ENCODE results near the gene MIB1.
A peak's percentile ranks its signal among the peaks of the same experiment; 100 is the strongest.
"Not testable (repeated sequence)": the region's sequence is repeated elsewhere in the genome, so short reads cannot be mapped to it uniquely, and the experiment has no call there.

MIB1 gene

GRCh38 chr18:21743166-21743832 lies 2.7 kb downstream of the MIB1 start:
- DNase-seq (ENCODE audit: low spot score), result no peak

GRCh38 chr18:21745231-21745630 lies 4.6 kb downstream of the MIB1 start:
- DNase-seq (ENCODE audit: low spot score), result peak; percentile 23

DNA sequence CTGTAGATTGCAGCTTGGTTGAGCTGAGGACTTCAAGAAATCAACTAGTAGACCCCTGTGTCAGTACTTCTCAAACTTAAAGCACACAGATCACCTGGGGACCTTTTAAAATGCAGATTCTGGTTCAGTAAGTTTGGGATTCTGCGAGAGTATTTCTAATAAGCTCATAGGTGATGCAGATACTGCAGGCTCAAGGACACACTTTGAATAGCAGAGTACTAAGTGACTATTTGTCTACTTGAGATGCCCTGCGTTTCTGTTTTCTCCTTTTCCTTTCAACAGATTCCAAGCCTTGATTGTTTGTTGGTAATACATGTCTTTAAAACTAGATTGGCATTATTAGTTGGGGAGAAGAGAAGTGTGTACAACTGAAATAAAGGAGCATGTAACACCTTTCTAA lies 6.7 kb downstream of the MIB1 start:
- DNase-seq (ENCODE audit: low spot score), result no peak

DNA sequence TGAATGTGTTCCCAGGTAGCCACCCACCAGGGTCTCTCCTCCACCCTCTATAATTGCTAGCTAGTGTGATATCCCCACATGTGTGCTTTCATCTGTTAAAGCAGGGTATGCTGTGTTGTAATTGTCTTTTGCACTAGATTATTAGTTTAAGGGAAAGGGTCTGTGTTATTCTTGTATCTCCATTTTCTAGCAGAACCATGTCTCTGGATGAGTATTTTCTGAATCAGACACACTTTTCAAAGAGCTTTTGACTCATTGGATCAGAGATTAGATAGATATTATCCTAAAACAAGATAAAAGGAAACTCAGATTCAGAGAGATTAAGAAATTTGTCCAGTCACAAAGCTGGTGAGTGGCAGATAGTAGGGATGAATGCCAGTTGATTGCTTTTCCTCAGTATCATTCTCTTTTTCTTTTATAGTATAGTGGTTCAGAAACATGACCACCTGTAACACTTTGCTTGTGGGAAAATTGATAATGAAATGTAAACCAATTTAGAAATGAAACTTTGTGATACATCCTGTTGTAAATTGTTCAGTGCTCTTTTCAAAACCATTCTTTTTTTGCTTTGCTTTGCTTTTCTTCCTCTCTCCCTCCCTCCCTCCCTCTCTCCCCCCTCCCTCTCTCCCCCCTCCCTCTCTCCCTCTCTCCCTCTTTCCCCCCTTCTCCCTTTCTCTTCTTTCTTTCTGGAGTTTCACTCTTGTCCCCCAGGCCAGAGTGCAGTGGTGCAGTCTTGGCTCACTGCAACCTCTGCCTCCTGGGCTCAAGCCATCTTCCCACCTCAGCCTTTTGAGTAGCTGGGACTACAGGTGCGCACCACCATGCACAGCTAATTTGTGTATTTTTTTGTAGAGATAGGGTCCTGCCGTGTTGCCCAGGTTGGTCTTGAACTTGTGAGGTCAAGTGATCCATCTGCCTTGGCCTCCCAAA lies 7.4 kb downstream of the MIB1 start:
- DNase-seq (ENCODE audit: low spot score), result no peak

GRCh38 chr18:21757833-21758232 lies 17.2 kb downstream of the MIB1 start:
- no peak for DNase-seq (ENCODE audit: low spot score)

DNA sequence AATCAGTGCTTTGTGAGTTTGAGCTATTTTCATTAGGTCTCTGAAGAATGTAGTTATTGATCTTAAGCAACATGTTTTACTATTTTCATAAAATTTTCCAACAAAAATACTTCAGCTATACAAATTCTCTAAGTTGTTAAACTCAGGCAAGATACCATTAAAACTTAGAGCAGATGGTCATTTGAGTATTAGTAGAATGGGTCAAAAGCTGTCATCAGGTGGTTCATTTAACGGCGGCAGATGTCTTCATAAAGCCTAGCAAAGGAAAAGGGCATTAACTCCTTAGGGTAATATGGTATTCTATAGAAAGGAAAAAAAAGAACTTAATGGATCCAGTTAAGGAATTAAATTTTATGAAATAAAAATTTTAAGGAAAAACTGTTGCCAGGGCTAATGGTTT lies 19.2 kb downstream of the MIB1 start:
- no peak for DNase-seq (ENCODE audit: low spot score)

- DNase-seq (ENCODE audit: low spot score), result no peak
Measured at GRCh38 chr18:21760321-21760720, 19.7 kb downstream of the MIB1 start.

- DNase-seq (ENCODE audit: low spot score), result no peak
Measured at GRCh38 chr18:21761471-21762115, 21.0 kb downstream of the MIB1 start.

DNA sequence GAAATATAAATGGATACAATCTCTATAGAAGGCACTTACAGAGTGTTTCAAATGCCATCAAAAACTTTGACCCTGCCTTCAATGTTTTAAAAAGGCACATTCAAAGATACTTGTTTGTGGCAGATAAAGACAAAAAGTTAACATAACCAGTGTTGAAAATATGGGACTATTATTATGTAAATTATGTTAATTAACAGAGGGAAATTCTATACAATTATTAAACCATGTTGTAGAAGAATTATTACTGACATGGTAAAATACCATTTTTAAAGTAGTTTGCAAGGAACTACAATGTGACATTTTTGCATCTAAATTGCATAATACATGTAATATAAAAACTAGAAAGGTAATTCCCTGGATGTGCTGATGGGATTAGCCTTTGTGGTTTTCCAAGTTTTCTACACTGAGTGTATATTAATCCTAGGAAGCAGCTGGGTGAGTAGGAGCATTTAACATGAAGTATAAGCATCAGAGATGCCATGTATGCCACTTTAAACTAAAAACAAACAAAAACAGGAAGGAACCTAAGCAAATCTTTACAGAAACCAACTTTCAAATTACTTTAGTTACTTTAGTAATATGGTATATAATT lies 21.7 kb downstream of the MIB1 start:
- DNase-seq (ENCODE audit: low spot score), result no peak

GRCh38 chr18:21763846-21764646 lies 23.5 kb downstream of the MIB1 start:
- no peak for DNase-seq (ENCODE audit: low spot score)

DNA sequence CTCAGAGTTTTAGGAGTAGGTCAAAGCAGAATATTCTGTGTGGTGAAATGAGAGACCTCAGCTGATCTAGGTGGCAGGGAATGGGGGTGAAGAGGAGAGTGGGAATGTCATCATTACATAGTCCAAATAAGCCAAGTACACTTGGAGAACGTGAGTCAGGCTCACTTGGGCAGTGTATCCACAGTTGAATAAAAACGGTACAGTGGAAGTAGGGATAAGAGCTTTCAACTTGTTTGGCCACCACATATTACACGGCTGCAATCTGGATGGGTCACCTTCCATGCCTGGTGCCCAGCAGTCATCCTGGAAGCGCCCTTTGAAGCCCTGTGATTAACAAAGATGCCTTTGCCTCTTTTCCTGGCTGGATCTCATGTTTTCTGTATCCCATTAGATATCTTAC lies 28.6 kb downstream of the MIB1 start:
- DNase-seq (ENCODE audit: low spot score), result no peak

DNA sequence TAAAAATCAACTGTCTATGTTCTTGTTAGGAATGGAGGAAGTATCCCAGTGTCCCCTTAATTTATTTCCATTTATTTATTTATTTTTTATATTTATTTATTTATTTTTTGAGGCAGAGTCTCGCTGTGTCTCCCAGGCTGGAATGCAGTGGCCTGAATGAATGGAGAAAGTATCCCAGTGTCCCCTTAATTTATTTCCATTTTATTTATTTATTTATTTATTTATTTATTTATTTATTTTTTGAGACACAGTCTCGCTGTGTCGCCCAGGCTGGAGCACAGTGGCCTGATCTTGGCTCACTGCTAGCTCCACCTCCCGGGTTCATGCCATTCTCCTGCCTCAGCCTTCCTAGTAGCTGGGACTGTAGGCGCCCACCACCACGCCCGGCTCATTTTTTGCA lies 34.1 kb downstream of the MIB1 start:
- no peak for DNase-seq (ENCODE audit: low spot score)

- no peak for DNase-seq (ENCODE audit: low spot score)
Measured at GRCh38 chr18:21777814-21778213, 37.2 kb downstream of the MIB1 start.

DNA sequence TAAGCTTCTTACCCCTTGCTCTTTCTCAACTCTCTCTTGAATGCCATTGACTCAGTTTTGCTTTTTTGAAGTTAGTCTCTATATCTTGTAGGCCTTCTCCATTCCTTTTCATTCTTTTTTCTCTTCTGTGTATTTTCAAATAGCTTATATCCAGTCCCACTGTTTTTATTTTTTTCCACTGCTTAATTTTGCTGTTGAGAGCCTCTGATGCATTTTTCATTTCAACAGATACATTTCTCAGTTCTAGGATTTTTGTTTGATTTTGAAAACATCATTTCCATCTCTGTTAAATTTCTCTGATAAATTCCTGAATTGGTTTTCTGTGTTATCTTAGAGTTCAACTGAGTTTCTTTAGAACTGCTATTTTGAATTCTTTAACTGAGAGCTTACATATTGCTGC lies 45.9 kb downstream of the MIB1 start:
- no peak for DNase-seq (ENCODE audit: low spot score)

DNA sequence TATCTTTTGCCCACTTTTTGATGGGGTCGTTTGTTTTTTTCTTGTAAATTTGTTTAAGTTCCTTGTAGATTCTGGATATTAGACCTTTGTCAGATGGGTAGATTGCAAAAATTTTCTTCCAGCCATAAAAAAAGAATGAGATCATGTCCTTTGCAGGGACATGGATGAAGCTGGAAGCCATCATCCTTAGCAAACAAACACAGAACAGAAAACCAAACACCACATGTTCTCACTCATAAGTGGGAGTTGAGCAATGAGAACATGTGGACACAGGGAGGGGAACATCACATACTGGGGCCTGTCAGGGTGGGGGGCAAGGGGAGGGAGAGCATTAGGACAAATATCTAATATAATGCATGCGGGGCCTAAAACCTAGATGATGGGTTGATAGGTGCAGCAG lies 55.5 kb downstream of the MIB1 start:
- DNase-seq (ENCODE audit: low spot score), result not testable (repeated sequence)

- DNase-seq (ENCODE audit: low spot score), result no peak
Measured at GRCh38 chr18:21798126-21798525, 57.5 kb downstream of the MIB1 start.

- DNase-seq (ENCODE audit: low spot score), result no peak
Measured at GRCh38 chr18:21799721-21800120, 59.1 kb downstream of the MIB1 start.

DNA sequence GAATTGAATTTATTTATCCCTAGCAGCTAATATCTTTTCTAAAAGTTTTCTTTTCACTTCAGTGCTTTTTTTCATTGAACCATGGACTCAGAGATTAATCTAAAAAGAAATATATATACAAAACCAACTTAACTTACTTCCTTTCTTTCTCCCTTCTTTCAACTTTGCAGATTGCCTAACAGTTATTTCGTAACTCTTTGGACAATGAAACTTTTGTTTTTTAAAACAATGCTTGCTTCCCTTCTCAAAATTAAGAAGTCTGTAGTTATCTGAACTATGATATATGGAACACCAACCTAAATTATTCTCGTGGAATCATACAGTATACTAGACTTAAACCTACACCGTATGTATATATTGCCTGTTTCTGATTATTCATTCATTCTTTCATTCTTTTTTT lies 62.9 kb downstream of the MIB1 start:
- no peak for DNase-seq (ENCODE audit: low spot score)

- DNase-seq (ENCODE audit: low spot score), result no peak
Measured at GRCh38 chr18:21805771-21806366, 65.3 kb downstream of the MIB1 start.

DNA sequence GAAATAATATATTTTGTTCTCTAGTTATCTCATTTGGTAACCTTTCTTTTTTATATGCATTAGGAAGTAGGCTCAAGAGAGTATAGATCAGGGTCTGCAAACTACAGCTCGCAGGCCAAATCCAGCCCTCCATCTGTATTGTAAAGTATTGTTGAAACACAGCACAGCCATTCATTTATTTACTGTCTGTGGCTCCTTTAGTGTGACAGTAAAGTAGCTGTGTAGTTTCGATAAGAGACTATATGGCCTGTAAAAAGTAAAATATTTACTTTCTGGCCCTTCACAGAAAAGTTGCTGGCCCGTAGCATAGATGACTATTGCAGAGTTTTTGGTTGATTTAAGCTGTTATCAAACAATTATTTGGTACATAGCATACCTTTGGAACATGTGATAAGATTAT lies 67.6 kb downstream of the MIB1 start:
- no peak for DNase-seq (ENCODE audit: low spot score)

DNA sequence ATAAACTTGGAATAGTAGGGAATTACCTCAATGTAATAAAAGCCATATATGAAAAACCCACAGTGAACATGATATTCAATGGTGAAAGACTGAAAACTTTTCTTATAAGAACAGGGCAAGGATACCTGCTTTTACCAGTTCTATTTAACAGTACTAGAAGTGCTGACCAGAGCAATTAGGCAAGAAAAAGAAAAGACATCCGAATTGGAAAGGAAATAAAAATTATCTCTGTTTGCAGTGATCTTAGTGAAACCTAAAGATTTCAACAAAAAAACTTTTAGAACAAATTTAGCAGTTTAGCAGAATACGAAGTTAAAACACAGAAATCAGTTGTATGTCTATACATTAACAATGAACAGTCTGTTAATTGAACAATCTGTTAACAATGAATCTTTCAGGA lies 69.1 kb downstream of the MIB1 start:
- no peak for DNase-seq (ENCODE audit: low spot score)
